HG03060 (cell line): Measurements from ENCODE around the gene SP6.

Experiments used
- ATAC-seq: cut with Tn5 transposase; IDR thresholded peaks from one replicate; pipeline ENCODE4 v1.9.1; 2021; ENCODE audit warnings: low read depth, moderate number of reproducible peaks; ENCODE audit not compliant: unreplicated experiment

SP6 gene

DNA sequence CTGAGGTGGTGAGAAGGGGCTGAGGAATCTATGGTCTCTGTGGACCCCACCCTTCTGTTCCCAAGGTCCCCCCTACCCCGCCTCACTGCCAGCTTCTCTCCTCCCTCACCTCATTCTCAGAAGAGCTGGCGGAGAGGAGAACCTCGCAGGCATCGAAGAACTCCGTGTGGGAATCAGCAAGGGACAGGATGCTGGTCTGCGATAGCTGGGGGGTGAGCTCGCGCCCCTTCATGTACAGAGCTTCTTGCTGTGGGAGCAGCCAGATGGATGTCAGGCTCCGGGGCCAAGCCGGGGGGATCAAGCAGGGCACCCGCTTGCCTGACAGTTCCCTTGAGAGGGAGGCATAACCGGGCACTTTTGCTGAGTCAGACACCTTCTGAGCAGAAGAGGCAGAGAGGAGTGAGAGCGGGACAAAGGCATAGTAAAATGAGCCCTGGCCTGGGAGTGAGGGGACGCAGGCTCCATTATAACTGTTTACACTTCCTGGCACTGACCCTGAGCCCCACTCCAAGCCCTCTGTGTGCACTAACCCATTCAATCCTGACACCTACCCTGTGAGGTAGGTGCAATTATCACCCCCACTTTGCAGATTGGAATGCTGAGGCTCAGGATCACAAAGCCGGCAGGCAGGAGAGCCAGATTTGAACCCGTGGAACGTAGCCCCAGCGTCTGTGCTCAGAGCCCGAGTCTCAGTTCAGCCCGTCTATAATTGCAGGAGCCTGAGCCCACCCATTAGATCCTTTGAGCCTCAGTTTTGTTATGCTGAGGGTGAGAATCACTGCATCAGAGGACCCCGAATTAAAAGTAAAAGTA, 35.7 kb downstream of the SP6 start:
- ATAC-seq: no peak

DNA sequence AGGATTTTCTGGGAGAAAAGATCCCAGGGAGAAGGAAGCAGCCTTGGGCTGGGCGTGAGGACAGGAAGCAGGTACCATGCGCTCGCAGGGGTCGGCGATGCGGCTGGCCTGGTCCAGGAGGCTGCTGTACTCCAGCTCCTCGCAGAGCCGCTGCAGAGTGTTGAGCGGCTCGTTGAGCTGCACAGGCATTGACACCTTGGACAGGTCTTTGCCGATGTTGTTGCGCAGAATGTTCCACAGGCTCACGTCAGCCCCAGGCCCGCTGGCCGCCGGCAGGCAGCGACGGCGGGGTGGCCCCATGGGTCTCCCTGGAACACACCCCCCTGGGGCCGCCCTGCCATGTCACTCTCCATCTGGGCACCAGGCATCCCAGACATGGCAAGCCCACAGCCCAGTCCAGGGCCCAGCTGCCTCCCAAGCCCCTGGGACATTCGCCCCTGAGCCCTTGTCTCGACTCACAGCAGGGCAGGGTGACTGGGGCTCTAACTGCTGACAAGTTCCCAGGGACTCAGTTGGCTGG, 37.4 kb downstream of the SP6 start:
- no peak for ATAC-seq

DNA sequence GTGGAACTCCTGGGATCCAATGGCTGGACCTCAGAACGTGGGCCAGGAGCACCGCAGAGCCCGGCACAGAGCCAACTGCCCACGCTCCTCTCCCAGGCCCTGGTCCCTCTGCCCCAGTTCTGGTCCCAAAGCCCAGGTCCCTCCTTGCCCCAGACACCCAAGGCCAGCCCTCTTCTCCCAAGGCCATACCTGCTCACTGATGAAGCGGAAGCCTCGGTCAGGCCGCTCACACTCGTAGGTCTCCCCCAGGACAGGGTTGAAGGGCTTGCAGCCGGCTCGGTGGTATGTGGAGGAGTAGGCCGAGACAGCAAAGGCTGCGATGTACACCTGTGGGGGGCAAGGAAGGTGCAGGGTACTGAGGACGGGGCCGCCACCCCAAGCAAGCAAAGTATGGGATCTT, 37.9 kb downstream of the SP6 start:
- ATAC-seq: no peak

DNA sequence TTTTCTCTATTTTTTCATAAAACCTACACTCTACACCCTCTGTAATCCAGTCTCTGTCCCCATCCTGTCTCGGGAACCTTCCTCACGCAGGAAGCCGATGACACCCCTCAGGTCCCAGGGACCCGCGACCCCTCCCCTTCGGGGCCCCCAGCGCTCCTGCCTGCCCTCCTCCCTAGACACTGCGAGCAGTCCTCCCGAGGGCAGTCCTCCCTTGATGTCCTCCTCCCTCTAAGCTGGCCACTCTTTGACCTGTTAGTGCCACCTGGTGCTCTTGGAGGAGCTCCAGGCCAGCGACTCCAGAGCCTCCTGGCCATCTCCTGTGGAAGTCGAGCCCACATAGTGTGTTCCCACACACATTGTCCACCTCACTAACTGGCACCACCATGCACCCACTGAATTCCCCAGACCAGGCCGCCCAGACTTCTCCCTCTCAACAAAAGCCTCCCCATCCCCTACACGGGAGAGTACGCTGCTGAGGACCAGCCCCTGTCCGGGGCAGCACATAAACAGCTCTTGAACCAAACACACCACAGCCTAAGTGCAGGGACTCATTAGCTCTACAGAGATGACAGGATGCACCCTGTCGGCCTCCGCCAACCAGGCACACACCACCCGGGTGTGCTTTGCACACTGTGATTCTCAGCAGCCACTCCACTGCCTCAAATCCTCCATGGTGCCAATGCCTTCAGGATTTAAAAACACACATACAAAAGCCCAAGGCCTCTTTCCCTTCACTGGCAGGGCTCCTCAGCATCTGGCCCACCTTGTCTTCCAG, 38.6 kb downstream of the SP6 start:
- no peak for ATAC-seq

DNA sequence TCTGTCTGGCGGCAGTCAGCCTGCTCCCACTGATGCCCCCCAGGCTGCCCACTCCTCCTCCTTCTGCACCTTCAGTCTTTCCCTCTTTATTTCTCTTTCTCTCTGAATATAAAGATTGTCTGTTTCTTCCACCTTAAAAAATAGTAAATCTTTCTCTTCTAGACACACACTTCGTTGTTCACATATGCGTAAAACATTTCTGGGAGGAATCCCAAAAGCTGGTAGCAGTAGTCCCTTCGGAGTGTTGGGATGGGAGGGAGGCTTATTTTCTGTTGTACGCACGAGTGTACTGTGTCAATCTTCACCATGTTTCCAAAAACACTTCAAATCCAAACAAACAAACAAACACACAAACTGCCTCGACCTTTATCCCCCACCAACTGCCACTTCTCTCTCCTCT, 39.3 kb downstream of the SP6 start:
- ATAC-seq: no peak

DNA sequence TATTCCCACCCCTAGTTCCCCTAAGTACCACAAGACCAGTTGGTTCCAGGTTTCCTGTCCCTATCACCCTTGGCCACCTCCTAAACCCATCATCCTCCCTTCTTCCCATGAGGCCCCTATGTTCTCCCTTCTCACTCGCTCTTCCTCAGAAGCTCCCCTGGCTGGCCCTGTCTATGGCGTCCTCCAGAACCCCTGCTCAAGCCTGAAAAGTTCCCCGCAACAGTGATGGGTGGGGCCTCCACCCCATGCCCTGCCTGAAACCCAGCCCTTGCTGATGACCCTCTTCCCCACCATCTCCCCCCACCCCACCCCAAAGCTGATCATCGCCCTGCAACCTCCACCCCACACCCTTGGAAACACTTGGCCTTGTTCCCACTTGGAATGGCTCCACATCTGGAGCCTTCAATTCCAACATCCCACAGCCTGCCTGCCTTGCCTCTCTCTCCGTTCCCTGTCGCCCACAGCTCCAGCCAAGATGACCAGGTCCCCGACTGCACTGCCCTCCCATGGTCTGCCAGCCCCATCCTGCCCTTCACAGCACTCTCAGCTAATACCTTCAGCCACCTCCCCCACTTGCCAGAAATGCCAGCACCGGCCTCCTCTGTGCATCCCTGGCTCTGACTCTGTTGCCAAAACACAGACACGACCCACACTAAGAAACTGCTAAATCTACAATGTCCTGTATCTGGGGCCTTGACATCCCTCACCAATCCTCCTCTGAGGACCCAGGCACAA, 39.9 kb downstream of the SP6 start:
- ATAC-seq: no peak

DNA sequence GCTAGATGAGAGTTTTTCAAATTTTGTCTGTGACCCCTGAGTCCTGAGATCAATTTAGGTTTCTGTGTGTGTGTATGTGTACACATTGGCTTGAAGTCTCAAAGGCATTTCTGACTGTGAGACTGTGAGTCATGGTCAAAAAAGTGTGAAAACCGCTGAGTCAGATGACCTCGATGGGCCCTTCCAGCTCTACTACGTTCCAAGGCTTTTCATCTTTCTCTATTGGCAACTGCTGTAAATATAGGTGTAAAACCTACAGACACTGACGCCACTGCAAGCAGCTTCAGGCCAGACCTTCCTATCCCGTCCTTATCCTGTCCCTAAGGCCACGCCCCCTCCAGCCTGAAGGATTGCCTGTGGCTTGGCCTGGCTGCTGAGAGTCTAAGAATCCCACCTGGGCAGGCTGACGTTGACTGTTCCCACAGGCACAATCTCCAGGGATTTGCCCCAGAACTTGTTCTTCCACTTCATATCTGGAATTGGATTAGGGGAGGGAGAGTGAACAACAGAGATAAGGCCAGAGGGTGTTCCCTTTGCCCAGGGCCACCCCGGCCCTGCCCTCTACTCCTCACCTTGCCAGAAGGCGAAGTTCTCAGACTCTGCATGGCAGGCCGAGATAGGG, 40.7 kb downstream of the SP6 start:
- peak; percentile 66 for ATAC-seq

DNA sequence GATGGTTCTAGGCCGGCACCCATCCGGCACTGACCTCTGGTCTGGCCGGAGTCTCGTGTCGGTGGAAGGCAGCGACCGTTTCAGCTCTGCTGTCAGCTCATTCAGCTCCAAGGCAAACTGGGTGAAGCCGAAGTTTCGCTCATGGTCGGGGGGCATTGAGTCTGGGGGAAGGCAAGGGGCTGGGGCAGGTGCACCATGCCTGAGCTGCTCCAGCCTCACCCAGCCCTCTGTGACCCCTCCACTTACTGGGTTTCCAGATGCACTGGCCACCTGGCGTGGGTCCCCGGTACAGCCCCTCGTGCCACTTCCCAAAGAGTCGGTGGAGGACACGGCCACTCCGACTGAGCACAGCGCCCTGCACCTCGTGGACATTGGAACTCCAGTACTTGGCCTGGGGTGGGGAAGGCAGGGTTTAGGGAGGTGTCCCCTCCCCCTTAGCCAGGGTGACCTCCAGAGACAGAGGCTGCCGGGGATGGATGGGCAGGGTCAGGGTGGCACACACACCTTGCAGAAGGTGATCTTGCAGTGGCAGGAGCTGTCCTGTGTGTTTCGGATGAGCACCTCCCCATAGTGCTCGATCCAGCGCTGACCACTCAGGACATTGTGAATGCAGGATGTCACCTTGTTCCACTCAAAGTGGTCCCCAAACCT, 42.0 kb downstream of the SP6 start:
- ATAC-seq: no peak

DNA sequence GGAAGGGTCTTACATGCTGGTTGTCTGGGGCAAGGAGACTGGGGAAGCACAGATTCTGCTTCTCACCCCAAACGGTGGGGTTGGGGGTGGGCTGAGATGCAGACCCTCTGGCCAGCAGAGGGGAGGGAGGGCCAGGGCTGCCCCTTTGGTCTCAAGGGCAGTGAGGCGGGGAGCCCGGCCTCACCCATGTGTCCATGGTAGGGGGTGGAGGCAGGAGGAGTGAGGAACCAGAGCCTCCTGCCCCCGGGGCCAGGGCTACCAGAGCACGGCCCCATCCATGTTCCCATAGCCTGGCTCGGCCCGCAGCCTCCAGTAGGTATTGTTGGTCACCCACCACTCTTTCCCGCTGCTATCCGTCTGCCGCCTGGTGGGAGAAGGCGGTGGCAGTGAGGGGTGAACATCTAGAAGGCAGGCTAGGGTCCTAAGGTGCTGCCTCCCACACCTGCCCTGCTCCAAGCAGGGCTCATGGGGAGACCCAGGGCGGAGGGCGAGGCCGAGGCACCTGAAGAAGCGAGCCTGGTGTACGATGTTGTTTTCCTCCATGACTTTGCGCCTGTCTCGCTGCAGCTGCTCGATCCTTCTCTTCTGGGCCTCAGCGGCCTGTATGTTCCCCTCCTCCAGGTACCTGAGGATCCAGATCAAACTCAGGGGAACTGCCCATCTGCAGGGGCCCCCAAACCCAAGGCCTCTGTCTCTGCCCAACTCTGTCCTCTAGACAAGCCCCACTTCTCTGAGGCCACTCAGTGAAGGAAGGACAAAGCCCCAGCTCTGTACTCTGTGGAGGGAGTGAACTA, 42.7 kb downstream of the SP6 start:
- no peak for ATAC-seq

DNA sequence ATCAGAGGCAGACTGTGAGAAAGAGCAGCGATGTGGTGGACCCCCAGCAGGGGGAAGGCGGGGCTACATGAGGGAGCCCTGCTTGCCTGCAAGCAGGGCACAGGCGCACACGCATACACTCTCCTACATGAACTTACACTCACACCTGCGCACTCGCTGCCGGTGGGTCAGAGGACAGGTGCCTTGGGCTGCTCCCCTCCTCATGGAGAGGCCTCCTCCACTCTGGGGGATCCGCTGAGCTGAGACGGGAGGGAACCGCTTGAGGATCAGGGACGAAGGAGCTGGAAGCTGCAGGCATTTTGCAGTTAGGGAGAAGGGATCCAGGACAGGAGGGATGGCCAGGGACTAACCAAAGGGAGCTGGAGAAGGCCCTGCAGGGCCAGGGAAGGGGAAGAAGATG, 43.5 kb downstream of the SP6 start:
- ATAC-seq: no peak

DNA sequence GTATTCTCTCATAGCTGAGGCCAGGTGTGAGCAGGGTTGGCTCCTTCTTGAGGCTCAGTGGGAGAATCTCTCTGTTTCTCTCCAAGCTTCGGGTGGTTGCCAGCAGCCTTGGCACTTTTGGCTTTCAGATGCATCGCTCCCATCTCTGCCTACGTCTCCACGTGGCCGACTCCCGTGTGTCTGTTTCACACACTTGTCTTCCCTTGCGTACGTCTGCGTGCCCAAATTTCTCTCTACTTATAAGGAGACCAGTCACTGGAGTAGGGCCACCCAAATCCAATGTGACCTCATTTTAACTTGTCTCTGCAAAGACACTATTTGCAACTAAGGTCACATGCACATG, 44.1 kb downstream of the SP6 start:
- no peak for ATAC-seq

DNA sequence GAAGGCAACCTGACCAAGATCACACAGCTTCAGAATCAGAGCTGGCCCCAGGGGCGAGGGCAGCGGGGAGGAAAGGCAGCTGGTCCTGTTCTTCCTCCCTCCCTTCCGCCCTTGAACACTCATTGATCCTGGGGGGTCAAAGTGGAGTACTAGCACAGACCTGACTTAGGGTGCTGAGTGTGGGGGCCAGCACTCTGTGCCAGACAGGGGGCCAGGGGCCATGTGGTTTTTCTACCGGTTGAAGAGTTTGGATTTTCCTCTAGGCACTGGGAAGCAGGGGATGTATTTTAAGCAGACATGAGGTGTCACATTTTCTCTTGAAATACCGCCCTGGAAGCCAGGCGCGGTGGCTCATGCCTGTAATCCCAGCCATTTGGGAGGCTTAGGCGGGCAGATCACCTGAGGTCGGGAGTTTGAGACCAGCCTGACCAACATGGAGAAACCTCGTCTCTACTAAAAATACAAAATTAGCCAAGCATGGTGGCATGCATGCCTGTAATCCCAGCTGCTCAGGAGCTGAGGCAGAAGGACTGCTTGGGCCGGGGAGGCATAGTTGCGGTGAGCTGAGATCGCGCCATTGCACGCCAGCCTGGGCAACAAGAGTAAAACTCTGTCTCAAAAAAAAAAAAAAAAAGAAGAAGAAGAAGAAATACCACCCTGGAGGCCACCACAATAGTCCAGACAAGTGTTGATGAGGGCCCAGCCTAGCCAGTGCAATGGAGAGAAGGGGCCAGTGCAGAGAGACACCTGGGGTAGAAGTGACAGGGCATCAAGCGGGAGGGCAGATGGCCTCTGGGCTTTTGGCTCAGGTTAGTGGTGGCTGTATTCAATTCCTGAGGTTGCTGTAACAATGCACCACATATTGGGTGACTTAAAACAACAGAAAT, 44.7 kb downstream of the SP6 start:
- no peak for ATAC-seq

DNA sequence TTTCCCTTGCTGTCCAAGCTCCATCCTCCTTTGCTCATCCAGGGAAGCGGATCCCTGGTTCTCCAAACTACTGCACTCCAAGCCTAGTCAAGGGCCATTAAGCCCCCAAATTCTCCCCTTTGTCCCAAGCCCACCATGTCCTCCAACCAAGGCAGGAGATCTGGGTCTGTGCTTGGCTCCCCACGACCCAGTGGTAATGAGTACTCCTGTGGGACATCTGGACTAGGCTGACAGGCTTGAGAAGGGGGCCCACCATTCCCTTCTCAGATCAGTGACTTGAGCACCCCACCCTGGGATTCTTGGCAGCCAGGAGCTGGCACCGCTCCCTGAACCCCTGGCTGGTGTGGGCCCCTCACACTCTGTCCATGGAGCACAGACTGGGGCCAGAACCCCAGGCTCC, 46.5 kb downstream of the SP6 start:
- ATAC-seq: no peak

DNA sequence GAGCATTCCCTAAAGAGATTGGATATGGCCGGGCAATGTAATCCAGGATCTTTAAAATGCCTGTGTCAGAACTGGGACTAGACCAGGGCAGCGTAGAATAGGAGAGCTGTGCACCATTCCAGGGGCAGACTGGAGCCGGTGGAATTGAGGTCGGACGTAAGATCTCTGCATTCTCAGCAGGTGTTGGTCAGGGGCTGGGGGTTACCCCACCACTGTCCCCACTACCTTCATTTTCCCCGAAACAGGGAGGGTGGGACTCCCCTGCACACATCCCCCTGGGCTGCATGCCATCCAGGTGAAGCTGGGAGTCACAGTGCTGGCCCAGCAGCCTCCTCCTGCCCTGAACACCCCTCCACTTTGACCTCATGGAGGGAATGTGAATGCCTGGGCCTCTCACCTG, 47.2 kb downstream of the SP6 start:
- ATAC-seq: no peak

DNA sequence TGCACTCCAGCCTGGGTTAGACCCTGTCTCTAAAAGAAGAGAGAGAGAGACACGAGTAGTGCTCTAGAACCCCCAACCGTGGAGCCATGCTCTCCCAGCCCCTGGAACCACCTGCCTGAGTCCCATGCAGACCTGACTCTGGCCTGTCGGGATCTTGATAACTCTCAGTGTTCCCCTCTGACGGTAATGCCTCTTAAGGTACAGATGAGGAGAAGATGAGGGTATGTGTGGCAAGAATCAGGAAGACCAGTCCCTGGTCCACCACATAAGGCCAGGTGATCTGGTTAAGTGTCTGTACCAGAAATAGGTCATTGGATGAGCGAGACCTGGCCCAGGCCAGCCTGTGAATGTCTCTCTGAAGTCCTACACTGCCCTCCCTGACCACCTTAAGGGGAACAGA, 47.8 kb downstream of the SP6 start:
- no peak for ATAC-seq

DNA sequence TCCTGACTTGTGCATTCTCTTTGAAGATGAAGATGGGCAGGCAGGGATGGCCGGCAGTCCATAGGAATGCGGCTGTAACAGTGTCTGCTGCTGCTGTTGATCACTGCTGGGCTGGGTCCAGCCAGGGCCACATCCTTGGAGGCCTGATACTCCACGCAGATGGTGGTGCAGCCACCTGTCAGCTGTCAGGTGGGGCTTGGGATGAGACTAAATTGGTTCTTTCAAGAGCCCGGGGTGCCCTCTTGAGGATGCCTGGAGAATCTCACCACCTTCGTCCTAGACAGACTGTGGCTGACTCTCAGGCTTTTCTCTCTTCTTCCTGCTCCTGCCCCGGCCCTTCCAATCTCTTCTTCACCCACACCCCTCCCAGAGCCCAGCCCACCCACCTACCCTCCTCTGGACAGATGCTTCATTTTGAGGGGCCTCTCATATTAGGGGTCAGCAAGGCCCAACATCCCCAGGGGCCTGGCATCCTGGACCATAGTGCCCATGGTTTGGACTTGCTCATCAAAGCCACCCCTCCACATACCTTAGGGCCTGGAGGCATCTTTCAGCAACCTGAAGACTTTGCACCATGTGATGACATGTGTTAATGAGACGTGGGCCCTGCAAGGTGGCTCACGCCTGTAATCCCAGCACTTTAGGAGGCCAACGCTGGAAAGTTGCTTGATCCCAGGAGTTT, 48.5 kb downstream of the SP6 start:
- no peak for ATAC-seq

DNA sequence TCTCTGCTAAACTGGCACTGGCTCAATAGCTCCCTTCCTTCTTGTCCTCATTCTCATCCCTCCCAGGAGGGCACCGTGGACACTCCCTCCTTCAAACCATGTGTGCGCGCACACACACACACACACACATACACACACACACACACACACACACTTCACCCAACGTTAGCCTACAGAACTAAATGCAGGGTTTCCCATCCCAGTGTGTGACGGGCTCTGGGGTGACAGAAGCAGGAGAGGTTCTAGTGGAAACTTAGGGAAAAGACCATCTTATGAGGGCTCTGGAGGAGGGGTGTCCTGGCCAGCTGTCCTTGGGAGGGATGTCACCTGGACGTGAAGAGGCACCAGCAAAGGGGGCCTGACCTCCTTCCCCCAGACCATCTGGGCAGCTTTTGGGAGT, 49.1 kb downstream of the SP6 start:
- ATAC-seq: no peak

DNA sequence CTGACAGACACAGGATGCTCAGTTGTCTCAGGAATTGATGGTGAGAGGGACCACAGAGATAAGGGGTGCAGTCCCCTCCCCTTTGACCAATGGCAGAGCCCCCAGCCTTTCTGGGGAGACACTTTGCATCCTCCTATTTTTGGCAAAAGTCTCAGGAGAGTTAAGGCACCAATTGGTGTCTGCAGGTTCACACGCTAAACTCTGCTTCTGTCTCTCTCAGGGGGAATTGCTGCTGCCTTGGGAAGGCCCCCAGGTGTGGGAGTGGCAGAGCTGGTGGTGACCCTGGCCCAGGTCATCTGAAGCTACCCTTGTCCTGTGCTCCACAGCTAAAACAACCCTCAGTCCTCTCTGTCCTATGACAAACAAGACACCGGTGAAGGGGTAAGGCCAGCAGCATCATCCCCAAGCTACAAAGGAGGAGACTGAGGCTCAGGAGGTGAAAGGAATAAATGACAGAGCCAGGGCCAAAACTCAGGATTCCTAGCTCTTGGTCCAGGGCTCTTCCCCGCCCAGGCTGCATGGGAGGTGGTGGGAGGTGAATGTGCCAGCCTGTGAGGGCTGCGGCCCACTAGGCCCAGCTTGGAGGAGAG, 49.7 kb downstream of the SP6 start:
- no peak for ATAC-seq
